ENCODE measurements around the gene TSR1. TPM values are rescaled to one million over a fixed set of nuclear protein-coding genes. Genes with fewer than 3 reads are reported as not detected.

The TSR1 gene
- total RNA-seq, 1 experiment from 2014 or later: 70.3 TPM

DNA sequence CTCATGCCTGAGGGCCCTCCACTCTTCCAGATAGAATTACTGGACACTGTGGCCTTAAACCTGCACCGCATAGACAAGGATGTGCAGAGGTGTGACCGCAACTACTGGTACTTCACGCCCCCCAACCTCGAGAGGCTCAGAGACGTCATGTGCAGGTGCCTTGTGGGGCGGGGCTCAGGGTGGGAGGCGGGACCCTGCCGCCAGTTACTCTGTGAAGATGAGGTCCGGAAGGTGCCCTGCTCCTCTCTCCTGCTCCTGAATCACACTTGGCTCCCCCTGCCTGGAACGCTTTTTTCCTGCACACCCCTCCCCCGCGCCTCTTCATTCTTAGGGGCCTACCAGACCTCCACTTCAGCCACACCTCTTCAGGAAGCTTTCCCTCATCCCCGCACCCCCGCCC lies 39.9 kb upstream of the TSR1 start:
- no peak for ATAC-seq
- Histone ChIP-seq H3K4me3 (ENCODE audit: low read length) (no peak overlapping the region), H2AFZ (ENCODE audit: low read length) (no peak overlapping the region), H3K4me1 (ENCODE audit: insufficient read depth, low read length) (no peaks in the 10 kb centered on the region), H3K9me3 (ENCODE audit: low read length) (no peaks in the 10 kb centered on the region), H3K27ac (ENCODE audit: low read length) (no peak overlapping the region), H3K9me2 (replicated peaks; ENCODE audit: low read length) (no peaks in the 10 kb centered on the region), H3K27me3 (ENCODE audit: low read length) (no peaks in the 10 kb centered on the region), H4K20me1 (ENCODE audit: low read length) (no peaks in the 10 kb centered on the region), H3F3A (ENCODE audit: low read length, unreplicated experiment) (no peaks in the 10 kb centered on the region), H3K9ac (ENCODE audit: low read length) (no peak overlapping the region), H3K79me2 (ENCODE audit: low read length) (no peaks in the 10 kb centered on the region), H3K4me2 (ENCODE audit: low read length) (no peak overlapping the region), H3K36me3 (ENCODE audit: low read depth, low read length) (no peaks in the 10 kb centered on the region)
- ChIA-PET CTCF (no interaction called here), POLR2A (ENCODE audit: unreplicated experiment) (no interaction called here)
- no TSS peak for BruUV-seq (replicated peaks)
- intact Hi-C loops (cut with micrococcal nuclease): no loop called here
- TF ChIP-seq EZH2phosphoT487 (IDR thresholded peaks at IDR 0.05; ENCODE audit: borderline replicate concordance, low read length): no peak
- TF ChIP-seq, protein P1, sequence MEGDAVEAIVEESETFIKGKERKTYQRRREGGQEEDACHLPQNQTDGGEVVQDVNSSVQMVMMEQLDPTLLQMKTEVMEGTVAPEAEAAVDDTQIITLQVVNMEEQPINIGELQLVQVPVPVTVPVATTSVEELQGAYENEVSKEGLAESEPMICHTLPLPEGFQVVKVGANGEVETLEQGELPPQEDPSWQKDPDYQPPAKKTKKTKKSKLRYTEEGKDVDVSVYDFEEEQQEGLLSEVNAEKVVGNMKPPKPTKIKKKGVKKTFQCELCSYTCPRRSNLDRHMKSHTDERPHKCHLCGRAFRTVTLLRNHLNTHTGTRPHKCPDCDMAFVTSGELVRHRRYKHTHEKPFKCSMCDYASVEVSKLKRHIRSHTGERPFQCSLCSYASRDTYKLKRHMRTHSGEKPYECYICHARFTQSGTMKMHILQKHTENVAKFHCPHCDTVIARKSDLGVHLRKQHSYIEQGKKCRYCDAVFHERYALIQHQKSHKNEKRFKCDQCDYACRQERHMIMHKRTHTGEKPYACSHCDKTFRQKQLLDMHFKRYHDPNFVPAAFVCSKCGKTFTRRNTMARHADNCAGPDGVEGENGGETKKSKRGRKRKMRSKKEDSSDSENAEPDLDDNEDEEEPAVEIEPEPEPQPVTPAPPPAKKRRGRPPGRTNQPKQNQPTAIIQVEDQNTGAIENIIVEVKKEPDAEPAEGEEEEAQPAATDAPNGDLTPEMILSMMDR (conservative IDR thresholded peaks at IDR 0.05; ENCODE audit: low read depth, low read length): no peak
- TF ChIP-seq EZH2 (IDR thresholded peaks at IDR 0.05; ENCODE audit: low read length, unreplicated experiment): no peak
- no peak for DNase-seq

DNA sequence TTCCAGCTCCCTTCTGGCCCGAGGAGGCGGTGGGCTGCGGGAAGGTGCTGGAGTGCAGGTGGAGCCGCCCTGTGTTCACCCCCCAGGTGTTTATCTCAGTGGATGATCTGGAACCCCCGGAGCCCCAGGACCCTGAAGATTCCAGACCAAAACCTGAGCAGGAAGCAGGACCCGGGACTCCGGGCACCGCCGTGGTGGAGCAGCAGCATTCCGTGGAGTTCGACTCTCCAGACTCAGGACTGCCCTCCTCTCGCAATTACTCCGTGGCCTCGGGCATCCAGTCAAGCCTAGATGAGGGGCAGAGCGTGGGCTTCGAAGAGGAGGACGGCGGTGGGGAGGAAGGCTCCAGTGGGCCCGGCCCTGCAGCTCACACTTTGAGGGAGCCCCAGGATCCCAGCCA lies 39.1 kb upstream of the TSR1 start:
- no peak overlapping the region for H3K27ac ChIP-seq (ENCODE audit: low read length)
- H2AFZ ChIP-seq (ENCODE audit: low read length): no peak overlapping the region
- ATAC-seq (no peak), DNase-seq (no peak)
- no TSS peak for BruUV-seq (replicated peaks)
- H3K4me2 ChIP-seq (ENCODE audit: low read length): no peak overlapping the region
- no peaks in the 10 kb centered on the region for H3K36me3 ChIP-seq (ENCODE audit: low read depth, low read length)
- H3K9ac ChIP-seq (ENCODE audit: low read length): no peak overlapping the region
- no peak for TF ChIP-seq EZH2 (IDR thresholded peaks at IDR 0.05; ENCODE audit: low read length, unreplicated experiment)
- TF ChIP-seq, protein P1 (conservative IDR thresholded peaks at IDR 0.05; ENCODE audit: low read depth, low read length): no peak
- no peak for TF ChIP-seq EZH2phosphoT487 (IDR thresholded peaks at IDR 0.05; ENCODE audit: borderline replicate concordance, low read length)
- no peaks in the 10 kb centered on the region for H3K27me3 ChIP-seq (ENCODE audit: low read length)
- intact Hi-C loops (cut with micrococcal nuclease): no loop called here
- H3K9me2 ChIP-seq (replicated peaks; ENCODE audit: low read length): no peaks in the 10 kb centered on the region
- ChIA-PET CTCF (no interaction called here), POLR2A (ENCODE audit: unreplicated experiment) (no interaction called here)
- H4K20me1 ChIP-seq (ENCODE audit: low read length): no peaks in the 10 kb centered on the region
- no peaks in the 10 kb centered on the region for H3K4me1 ChIP-seq (ENCODE audit: insufficient read depth, low read length)
- H3K79me2 ChIP-seq (ENCODE audit: low read length): no peaks in the 10 kb centered on the region
- H3F3A ChIP-seq (ENCODE audit: low read length, unreplicated experiment): no peaks in the 10 kb centered on the region
- no peak overlapping the region for H3K4me3 ChIP-seq (ENCODE audit: low read length)
- no peaks in the 10 kb centered on the region for H3K9me3 ChIP-seq (ENCODE audit: low read length)

DNA sequence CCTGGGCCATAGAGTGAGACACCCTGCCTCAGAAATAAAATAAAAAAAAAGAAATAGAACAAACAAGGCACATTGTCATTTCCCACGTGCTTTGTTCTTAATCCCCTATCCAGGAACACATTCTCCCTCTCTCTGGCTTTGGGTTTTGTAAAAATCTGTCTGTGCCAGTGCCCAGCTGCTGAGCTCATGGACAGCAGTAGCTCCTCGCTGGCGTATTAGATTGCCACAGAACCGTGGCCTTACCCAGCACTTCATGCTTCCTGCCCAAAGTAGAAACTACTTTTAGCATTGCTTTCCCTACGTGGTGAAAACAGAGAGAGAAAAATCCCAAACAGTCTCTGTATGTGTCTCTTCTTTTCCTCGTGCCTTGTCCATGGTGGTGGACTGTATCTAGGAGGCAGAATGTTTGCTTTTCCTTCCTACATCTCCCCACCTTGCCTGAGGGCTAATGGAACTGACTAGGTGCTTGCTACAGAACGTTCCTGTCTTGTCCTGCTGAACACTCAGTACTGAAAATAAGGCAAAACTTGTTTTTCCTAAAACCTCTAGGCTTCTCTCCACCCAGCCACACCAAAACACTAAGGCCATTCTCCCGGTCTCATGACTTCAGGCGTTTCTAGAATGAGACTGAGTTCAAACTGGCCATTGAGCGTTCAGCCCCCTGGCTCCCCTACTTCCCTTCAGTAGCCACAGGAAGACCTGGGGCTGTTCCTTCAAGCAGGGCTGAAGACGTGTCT lies 38.5 kb upstream of the TSR1 start:
- H3F3A ChIP-seq (ENCODE audit: low read length, unreplicated experiment): no peaks in the 10 kb centered on the region
- H2AFZ ChIP-seq (ENCODE audit: low read length): no peak overlapping the region
- intact Hi-C loops (cut with micrococcal nuclease): no loop called here
- no peak overlapping the region for H3K9ac ChIP-seq (ENCODE audit: low read length)
- BruUV-seq (replicated peaks): no TSS peak
- no peaks in the 10 kb centered on the region for H3K9me3 ChIP-seq (ENCODE audit: low read length)
- H3K4me1 ChIP-seq (ENCODE audit: insufficient read depth, low read length): no peaks in the 10 kb centered on the region
- H3K27ac ChIP-seq (ENCODE audit: low read length): no peak overlapping the region
- TF ChIP-seq EZH2 (IDR thresholded peaks at IDR 0.05; ENCODE audit: low read length, unreplicated experiment) (no peak), EZH2phosphoT487 (IDR thresholded peaks at IDR 0.05; ENCODE audit: borderline replicate concordance, low read length) (no peak)
- TF ChIP-seq, protein P1 (conservative IDR thresholded peaks at IDR 0.05; ENCODE audit: low read depth, low read length): no peak
- no peak overlapping the region for H3K4me3 ChIP-seq (ENCODE audit: low read length)
- H4K20me1 ChIP-seq (ENCODE audit: low read length): no peaks in the 10 kb centered on the region
- no peaks in the 10 kb centered on the region for H3K36me3 ChIP-seq (ENCODE audit: low read depth, low read length)
- no peak overlapping the region for H3K4me2 ChIP-seq (ENCODE audit: low read length)
- H3K9me2 ChIP-seq (replicated peaks; ENCODE audit: low read length): no peaks in the 10 kb centered on the region
- CTCF ChIA-PET: no interaction called here
- H3K27me3 ChIP-seq (ENCODE audit: low read length): no peaks in the 10 kb centered on the region
- POLR2A ChIA-PET (ENCODE audit: unreplicated experiment): no interaction called here
- DNase-seq (no peak), ATAC-seq (no peak)
- no peaks in the 10 kb centered on the region for H3K79me2 ChIP-seq (ENCODE audit: low read length)

Measured in PC-3 (cell line).